Cerebellar cortex (tissue), 1 donor: ENCODE results near the gene IL16.

ENCODE experiments used
- DNase-seq: peaks from one replicate; pipeline ENCODE4 v3.0.0-alpha.2; 2015; ENCODE audit warnings: low spot score

IL16 gene

DNA sequence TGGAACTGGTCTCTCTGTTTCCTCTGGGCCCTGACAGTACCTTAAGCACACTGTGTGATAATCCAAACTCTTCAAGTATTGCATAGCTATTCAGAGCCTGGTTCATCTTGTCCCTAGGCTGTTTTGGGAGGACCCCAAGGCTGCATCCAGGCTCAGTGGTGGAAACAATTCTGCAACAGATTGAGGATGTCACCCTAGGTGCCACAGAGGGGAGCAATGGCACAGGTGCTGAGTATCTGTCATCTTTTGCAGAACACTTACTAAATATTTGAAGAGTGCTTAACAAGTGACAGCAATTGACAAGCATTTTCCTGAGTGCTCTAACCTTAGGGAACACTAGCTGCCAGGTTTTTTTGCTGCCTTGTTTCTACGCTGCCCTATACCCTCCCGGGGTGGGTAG, 99.5 kb downstream of the IL16 start:
- peak; percentile 16 for DNase-seq

DNA sequence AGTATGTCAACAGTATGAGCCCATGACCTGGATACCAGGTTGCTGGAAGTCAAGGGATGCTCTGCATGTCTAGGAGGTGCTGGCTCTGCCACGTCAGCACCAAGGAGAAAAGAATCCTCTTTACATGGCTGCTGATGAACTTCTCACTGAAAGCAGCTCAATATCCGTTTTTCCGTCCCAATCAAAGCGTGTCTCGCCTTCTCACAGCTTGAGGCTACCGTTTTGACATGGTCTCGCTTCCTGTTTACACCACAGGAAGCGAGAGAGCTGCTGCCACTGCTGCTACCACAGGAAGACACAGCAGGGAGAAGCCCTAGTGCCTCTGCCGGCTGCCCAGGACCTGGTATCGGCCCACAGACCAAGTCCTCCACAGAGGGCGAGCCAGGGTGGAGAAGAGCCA, 100.0 kb downstream of the IL16 start:
- DNase-seq, result peak; percentile 25

DNA sequence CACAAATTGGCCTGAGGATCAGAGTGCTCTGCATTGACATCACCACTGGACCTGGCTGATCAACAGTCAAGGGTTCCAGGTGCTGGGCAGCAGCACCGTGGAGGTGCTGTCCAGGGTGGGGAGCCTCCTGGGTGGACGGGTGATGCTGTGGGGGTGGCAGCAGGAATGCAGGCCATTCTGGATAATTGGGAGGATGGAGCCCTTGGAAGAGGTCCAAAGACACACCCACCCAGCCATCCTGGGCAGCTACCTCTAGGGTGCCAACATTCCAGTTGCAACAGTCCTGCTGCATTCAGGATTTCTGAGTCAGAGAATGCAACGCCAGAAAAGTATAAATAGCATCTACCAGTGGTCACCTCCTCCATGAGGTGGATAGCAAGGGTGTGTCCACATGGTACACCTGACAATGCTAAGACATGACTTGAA, 100.5 kb downstream of the IL16 start:
- no peak for DNase-seq

DNA sequence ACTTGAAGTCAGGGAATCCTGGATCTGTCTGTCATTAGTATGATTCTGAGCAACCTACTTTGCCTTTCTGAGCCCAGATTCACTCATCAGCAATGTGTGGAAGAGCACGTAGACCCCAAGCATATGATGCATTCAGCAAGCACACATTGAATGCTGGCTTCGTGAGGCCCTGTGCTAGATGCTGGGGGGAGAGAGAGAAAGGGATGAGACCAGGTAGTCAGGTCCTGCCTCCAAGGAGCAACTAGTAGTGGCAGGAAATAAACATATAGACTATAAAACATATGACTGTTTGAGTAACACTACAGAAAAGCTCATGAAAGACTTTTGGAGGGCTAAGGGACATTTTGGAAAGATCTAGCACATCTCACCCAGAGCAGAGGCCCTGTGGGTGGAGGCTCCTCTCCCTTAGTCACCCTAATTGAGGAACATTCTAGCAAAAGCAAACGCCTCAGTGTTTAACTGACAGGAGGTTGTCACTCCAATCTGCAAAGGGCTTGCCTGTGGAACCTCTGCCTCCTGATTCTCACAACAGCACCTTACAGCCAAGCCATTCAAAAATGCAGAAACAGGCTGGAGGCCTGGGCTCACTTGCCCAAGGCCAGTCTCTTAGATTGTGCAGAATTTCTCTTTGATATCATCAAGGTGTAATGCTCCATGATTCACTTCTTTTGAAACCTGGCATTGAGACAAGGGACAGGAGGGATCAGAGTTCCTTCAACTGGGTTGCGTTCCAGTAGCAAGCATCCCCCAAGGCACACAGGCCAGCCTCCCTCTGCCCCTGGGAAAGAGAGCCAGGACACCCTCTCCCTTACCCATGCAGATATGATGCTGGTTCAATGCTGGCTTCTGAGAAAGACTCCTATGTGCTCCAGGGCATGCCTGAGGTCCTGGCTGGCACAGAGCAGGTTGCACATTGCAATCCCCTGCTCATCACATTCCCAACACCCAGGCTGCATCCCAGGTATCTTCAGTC, 101.2 kb downstream of the IL16 start:
- no peak for DNase-seq

DNA sequence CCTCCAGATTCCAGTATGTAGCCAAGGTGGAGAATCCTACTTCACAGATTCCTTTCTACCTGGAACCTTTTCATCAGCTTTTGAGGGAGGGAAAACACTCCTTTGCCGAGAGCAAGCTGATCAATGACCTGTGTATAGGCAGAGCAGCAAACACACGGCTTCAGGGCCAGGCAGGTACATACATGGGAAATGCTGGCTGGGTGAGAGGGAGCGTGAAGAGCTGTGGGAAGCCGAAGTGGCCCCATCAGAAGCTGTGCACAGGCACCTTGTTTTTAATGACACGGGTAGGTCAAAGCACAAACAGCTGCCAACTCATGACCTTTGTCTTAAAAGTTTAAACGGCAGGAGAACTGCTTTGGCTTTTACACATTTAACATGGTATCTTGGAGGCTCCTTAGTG, 101.9 kb downstream of the IL16 start:
- no peak for DNase-seq

DNA sequence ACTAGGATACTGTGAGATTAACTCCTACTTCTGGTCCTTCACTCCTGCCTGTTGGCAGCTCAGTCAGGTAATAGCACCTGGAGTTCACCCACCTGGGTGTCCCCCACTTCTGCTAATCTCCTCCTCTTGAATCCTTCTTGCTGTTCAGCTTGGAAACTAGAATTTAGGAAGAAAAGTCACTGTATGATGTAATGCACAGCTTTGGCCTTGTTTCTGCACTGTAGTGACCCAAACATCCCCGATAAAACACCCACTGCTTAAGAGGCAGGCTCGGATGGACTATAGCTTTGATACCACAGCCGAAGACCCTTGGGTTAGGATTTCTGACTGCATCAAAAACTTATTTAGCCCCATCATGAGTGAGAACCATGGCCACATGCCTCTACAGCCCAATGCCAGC, 102.5 kb downstream of the IL16 start:
- no peak for DNase-seq

DNA sequence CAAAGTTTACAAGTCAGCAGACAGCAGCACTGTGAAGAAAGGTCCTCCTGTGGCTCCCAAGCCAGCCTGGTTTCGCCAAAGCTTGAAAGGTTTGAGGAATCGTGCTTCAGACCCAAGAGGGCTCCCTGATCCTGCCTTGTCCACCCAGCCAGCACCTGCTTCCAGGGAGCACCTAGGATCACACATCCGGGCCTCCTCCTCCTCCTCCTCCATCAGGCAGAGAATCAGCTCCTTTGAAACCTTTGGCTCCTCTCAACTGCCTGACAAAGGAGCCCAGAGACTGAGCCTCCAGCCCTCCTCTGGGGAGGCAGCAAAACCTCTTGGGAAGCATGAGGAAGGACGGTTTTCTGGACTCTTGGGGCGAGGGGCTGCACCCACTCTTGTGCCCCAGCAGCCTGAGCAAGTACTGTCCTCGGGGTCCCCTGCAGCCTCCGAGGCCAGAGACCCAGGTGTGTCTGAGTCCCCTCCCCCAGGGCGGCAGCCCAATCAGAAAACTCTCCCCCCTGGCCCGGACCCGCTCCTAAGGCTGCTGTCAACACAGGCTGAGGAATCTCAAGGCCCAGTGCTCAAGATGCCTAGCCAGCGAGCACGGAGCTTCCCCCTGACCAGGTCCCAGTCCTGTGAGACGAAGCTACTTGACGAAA, 103.1 kb downstream of the IL16 start:
- no peak for DNase-seq

DNA sequence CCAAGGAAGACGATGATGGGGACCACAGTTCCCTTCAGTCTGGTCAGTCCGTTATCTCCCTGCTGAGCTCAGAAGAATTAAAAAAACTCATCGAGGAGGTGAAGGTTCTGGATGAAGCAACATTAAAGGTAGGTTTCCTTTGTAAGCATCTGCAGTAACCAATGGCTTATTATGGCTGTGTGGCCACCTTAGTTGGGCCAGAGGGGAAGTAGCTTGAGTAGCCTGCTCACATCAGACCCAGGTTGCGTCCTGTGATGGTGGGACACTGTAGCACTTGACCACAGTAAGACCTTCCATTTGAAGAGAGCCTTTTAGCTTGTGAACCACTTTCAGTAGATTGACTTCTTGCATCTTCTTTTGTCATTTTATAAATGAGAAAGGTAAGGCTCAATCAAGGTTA, 104.7 kb downstream of the IL16 start:
- DNase-seq, result no peak

DNA sequence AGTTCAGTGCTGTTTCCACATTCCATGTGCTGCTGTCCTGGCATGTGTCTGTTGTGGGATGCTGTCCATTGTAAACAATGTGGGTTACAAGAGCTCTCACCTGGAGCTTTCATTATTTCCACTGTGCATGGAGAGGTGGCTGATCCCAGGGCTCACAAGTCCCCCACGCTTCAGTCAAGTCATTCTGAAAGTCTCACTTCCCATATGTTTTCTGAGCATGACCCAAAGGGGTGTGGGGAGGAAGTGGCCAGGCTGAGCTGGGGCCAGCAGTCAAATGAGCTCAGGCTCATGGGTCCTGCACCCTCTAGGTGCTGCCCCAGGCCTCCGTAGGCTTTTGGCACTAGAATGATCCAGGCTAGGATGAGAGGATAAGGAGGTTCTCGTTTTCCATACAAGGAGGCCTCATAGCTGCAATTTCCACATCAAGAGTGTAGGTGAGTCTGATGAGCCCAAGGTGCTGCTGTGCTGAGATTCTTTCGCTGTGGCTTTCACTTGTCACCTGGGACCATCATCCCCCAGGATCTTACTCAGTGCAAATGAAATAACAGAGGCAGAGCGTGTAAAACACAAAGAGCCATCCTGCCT, 105.2 kb downstream of the IL16 start:
- no peak for DNase-seq

DNA sequence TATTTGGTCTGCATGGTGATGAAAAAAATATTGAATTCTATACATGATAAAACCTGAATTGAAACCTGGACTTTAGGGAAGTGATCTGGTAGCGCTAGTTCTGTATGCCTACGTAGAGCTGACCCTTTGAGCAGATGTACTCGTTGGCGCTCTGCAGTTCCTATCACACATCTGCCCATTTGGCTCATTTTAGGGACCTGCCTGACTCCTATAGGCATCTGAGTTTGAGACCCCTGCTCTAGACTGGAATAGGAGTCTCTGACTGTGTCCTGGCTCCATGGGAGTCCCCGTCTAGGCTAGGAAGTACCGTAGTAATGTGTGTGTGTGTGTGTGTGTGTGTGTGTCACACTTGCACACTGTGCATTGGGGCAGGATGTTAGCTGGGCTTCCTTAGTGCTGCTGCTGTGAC, 106.0 kb downstream of the IL16 start:
- DNase-seq, result no peak

DNA sequence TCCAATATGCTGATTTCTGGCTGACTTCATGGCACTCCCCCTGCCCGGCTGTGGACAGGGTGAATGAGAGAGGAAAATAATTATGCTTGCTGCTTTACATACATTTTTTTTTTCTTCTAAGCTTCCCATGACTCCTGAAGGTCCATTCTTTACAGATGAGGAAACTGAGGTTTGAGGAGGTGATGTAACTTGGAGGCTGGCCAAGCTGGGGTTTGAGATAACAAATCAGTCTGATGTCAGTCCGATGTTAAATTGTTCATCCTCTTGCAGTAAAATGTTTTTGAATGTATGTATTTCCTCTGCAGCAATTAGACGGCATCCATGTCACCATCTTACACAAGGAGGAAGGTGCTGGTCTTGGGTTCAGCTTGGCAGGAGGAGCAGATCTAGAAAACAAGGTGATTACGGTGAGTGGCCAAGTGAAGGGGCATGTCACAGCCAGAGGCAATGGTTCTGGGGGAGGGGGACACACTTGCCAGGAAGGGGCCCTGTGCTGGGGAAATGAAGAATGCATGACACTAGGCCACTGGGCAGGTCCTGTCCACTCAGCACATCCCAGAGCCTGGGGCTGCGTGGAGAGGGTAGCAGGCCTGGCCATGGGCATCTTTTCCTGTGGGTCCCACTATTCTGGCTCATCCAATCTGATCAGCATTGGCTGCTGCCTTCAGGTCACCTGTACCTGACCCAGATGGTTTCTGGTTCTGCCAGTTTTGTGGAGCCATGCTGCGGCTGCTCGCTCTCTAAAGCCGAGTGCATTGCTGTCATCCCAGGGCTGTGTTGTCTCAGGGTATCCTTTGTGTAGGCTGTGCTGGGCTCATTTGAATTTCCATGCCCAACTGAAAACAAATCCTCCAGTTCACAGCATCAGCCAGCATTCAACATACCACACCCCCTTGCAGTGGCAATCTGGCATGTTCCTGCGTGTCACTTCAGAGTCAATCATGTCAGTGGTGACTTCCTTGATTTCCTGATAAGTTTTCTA, 106.9 kb downstream of the IL16 start:
- DNase-seq, result peak; percentile 53

DNA sequence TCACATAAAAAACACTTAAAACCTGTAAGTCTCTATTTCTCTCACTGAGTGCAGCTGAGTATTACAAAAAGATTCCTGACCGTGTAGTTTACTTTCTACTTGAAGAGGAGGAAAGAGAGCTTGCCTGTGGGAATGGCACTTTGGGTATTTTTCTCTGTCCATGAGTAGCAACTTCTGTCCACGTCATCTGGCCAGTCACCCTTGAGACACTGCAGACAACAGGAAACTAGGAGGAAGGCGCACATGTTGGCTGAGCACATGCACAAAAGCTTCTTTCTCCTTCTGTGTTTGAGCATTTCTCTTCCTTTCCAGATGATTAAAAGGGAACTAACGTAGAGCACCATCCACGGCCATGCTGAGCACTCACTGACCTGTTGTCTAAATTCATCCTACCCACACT, 107.5 kb downstream of the IL16 start:
- no peak for DNase-seq

DNA sequence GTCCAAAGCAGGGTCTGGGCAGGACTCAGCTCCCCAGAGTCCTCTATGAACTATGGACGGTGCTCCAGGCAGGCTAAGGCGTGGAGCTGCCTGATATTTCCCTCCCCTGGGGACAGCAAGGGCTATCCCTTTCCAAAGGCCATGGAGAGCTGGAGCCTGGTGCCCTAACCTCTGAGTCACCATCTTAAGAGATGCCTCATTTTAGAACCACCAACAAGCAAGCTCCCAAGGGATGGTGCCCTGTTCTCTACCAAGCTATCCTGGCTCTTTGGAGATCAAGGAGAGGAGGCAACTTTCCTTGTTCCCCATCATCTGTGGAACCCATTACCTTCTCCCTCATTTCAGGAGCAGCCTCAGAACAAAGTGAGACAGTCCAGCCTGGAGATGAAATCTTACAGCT, 111.6 kb downstream of the IL16 start:
- no peak for DNase-seq

DNA sequence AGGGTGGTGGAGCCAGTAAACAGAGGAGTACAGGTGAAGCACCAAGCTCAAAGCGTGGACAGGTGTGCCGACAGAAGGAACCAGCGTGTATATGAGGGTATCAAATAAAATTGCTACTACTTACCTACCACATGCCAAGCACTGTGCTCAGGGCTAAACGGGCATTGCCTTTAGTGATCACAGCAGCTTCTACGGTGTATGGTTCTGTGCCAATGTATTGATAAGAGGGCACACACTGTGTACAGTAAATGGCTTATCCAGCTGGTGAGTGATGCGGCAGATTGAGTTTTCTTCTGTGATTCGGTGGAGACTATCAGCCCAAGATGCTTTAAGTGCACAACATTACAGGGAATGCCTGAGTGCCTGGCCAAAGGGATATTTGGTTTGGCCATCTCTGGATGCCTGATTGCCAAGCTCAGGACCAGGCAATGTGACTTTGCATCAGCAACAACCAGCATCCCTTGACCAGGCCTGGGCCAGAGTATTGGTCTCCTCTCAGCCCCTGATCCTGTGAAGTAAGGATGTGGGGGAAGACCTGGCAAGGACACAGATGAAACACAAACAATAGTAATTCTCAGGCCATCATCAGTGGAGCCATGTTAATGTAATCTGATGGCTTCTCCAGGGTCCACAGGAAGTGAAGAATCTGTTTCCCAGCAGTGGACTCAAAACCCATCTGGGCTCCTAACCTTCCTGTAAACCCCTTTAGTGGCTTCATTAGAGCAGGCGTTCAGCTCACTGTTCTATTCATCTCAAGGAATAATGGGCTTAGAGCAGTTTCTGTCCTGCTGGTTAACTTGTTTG, 113.2 kb downstream of the IL16 start:
- peak; percentile 67 for DNase-seq

DNA sequence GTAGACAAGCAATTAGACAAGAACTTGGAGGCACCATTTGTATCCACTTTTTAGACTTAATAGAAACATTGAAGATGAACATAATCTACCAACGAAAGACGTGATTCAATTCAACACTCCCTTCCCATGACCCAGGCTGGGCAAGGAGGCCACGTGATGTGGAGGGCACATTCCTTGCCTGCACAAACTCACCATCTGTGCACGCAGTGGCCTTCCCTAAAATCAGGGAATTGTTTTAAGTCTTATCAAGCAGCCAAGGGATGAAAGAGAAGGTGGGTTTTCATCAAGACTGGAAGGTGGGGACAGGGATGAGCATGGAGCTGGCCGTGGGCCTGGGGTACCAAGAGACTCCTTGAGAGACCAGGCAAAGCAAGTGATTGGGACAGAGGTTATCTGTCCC, 113.8 kb downstream of the IL16 start:
- DNase-seq, result peak; percentile 20

DNA sequence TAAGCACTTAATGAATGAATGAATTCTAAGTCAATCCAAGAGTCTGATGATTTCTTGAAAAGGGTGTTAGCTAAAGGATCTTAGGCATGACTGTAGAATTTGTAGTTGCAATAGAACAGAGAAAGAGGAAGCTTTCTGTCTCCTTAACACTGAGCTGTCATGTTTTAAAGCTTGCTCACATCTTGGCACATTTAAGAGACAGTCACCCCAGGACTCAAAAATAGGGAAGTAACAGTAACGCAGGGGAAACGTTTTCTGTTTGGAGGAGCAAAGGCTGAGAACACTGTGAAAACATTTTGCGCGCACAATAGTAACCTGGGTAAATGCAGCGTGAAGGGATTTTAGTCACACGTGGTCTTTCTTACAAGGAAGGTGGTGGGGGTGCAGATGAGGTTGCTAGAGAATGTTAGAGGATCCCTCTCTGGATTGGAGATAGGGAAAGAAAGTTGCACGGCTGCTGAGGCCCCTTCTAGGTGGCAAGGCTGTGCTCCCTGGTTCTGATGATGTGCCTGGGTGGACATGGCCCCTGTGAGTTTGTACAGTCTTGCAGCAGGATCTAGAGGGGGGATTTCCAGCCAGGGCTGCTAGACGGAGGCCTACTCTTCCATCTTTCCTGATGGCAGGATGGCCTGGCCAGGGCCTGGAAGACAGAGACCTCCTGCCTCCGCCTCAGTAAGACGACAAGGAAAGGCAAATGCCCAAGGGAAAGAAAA, 115.2 kb downstream of the IL16 start:
- DNase-seq, result no peak

DNA sequence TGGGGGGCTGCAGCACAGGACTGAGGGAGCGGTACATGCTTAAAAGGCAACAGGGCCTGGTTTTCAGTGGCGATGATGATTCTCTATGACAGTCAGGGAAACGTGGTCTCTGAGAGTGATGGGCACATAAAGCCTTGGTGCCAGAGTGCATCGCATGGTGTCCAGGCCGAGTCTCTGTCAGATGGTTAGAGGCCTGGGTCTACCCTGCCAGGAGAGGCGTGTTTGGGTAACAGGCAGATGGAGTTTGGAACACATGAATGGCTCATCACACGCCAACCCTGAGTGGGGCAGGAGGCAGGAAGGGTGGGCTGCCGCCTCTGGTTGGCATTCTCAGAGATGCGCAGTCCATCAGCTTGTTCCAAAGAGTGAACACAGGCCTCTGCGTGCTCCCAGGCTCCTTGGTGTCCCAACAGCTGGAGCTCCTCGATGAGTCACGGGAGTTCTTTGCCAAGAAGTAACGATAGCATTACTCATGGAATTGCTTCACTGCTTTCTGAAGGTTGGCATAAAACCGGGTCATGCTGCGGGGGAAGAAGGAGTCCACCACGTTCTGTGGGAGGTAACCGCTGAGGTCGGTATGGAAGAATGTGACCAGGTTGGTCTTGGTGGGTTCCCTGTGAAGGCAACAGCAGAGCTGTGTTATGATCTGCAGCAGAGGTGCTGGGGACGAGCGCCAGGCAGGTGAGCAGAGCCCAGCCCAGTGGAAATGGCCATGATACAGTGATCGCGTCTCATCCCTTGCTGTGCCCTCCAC, 116.3 kb downstream of the IL16 start:
- peak; percentile 21 for DNase-seq

DNA sequence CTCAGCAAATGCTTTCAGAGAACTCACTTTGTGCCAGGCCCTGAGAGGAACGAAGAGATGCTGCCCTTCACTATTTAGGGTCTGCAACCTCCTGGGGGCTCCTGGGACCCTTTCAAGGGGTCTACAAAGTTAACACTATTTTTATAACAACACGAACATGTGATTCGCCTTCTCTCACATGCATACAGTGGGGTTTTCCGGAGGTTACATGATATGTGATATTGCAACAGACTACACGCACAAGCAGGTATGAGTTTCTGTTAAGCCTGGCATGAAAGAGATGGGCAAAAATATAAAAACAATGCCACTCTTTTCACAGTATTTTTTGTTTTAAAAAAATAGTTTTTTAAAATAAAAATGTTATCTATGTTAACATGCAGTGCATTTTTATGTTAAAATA, 117.0 kb downstream of the IL16 start:
- DNase-seq, result no peak

DNA sequence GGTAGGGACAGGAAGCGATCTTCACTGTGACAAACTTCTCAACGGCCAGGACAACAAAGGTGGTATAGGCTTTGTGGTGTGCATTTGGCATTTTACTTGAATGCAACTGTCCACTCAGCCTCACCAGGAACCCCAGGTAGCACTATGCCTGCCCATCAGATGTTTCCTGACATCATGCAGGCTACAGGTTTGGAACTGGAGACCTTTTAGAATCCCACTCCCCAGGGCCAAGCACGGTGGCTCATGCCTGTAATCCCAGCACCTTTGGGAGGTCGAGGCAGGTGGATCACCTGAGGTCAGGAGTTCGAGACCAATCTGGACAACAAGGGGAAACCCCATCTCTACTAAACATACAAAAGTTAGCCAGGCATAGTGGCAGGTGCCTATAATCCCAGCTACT, 117.7 kb downstream of the IL16 start:
- peak; percentile 21 for DNase-seq
